ENCODE results near the gene SLC2A10.

- TF ChIP-seq CTCF (conservative IDR thresholded peaks at IDR 0.05) (no peak), EZH2 (IDR thresholded peaks at IDR 0.05; ENCODE audit: low read depth) (no peak)
These were observed 61.1 kb downstream of the SLC2A10 start for GRCh38 chr20:46770330-46771194.

Data from PC-9 (cell line).